Measurements from ENCODE around the gene WIPI1.

Gene WIPI1

DNA sequence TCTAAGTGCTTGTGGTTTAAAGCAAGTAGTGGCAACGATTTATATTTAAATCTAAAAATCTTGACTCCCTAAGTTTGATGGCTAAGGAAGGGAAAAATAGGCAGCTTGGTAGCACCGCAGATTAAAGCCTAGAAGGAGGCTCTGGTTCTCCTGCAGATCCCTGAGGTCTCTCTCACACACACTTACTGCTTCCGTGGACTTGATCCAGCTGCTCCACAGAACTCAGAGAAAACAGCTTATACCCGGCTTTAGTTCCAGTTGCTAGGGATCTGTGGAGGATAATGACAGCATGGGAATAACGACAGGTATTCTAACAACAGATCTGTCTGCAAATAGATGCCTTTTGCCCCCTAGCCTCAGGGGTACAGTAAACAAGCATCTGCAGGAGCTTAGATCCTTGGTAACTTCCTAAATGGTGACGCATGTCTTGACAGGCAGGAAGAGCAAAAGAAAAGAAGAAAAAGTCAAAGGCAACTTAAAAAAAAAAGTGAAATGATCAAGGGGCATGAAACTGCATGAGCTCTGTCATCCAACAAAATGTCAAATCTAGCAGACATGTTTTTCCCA is 4.5 kb downstream of the WIPI1 start:
- no peak overlapping the region for H3K9ac ChIP-seq (ENCODE audit: insufficient read length, low read depth)
- H3K36me3 ChIP-seq (ENCODE audit: insufficient read depth, insufficient read length, low read length) = peaks cover 17% of the 10 kb centered on the region
- DNase-seq (ENCODE audit: low read depth, low spot score) = no peak
- no peaks in the 10 kb centered on the region; the same call in 1 of the 2 replicates for H3K9me3 ChIP-seq (ENCODE audit: insufficient read depth, low read length)
- TF ChIP-seq YY1 (IDR thresholded peaks at IDR 0.05; ENCODE audit: insufficient read depth, insufficient read length) (no peak), ZNF274 (IDR thresholded peaks at IDR 0.05; ENCODE audit: low read depth, low read length) (no peak), SUZ12 (IDR thresholded peaks at IDR 0.05; ENCODE audit: extremely low read depth, insufficient read depth, insufficient read length) (no peak)
- H3K27me3 ChIP-seq (ENCODE audit: insufficient read depth, insufficient read length) = peaks cover 20% of the 10 kb centered on the region
- H3K4me3 ChIP-seq (ENCODE audit: insufficient read length, low read depth) = no peak overlapping the region
- H3K4me1 ChIP-seq (ENCODE audit: insufficient read depth, insufficient read length) = no peaks in the 10 kb centered on the region

DNA sequence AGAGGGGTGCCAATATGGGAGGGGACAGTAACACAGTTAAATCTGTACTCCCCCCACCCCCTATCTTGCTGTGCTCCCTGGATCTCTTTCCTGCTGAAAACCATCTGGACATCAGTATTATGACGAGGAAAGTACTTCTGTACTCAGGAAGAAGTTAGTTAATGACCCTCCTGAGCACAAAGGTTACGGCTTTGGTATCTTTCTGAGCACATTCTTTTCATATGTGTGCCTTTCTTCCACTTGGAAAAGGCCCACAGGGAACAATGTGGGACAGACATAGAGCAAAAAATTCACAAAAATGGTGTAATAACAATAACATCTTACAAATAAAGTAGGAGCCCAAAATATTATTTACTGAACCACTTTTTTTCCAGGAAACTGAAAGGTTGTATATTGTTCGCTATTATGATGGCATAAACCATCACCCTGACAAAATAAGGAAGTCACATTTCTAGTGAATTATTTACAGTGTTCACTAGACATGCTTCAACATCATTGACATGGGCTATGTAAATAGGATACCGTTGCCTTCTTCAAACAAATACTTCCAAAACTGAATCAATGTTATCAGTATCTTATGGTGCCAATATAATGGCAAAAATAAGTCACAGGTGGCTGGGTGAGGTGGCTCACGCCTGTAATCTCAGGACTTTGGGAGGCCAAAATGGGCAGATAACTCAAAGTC is 5.5 kb downstream of the WIPI1 start:
- H3K36me3 ChIP-seq (ENCODE audit: insufficient read depth, insufficient read length, low read length) = peaks cover 17% of the 10 kb centered on the region
- no peaks in the 10 kb centered on the region; the same call in 1 of the 2 replicates for H3K9me3 ChIP-seq (ENCODE audit: insufficient read depth, low read length)

DNA sequence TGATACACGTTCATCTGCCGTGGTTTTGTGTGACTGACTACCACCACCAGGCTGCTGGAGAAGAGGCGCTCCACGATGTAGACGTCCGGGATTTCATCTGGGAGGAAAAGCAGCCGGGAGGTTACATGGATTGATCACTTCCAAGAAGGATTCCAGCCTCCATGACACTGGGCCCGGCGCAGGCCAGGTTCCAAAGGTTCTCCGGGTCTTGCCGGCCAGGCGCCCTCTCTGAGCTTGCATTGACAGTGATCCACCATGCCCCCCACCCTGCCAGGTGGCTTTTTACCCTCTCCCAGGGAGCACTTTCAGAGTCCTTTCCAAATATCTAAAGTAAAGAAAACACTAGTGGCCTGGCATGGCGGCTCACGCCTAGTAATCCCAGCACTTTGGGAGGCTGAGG is 6.5 kb downstream of the WIPI1 start:
- Histone ChIP-seq H3K9ac (ENCODE audit: insufficient read length, low read depth) (no peak overlapping the region), H3K4me3 (ENCODE audit: insufficient read length, low read depth) (no peak overlapping the region), H3K36me3 (ENCODE audit: insufficient read depth, insufficient read length, low read length) (peaks cover 17% of the 10 kb centered on the region), H3K4me1 (ENCODE audit: insufficient read depth, insufficient read length) (no peaks in the 10 kb centered on the region), H3K27me3 (ENCODE audit: insufficient read depth, insufficient read length) (peaks cover 12% of the 10 kb centered on the region), H3K9me3 (ENCODE audit: insufficient read depth, low read length) (no peaks in the 10 kb centered on the region; the same call in 1 of the 2 replicates)
- DNase-seq (ENCODE audit: low read depth, low spot score) = no peak
- TF ChIP-seq ZNF274 (IDR thresholded peaks at IDR 0.05; ENCODE audit: low read depth, low read length) (no peak), YY1 (IDR thresholded peaks at IDR 0.05; ENCODE audit: insufficient read depth, insufficient read length) (no peak), SUZ12 (IDR thresholded peaks at IDR 0.05; ENCODE audit: extremely low read depth, insufficient read depth, insufficient read length) (no peak)

More for the DNA sequence above, 5.5 kb downstream of the WIPI1 start:
- no peaks in the 10 kb centered on the region for H3K4me1 ChIP-seq (ENCODE audit: insufficient read depth, insufficient read length)
- H3K9ac ChIP-seq (ENCODE audit: insufficient read length, low read depth) = no peak overlapping the region
- H3K4me3 ChIP-seq (ENCODE audit: insufficient read length, low read depth) = no peak overlapping the region
- TF ChIP-seq ZNF274 (IDR thresholded peaks at IDR 0.05; ENCODE audit: low read depth, low read length) (no peak), SUZ12 (IDR thresholded peaks at IDR 0.05; ENCODE audit: extremely low read depth, insufficient read depth, insufficient read length) (no peak), YY1 (IDR thresholded peaks at IDR 0.05; ENCODE audit: insufficient read depth, insufficient read length) (no peak)
- DNase-seq (ENCODE audit: low read depth, low spot score) = no peak
- H3K27me3 ChIP-seq (ENCODE audit: insufficient read depth, insufficient read length) = peaks cover 20% of the 10 kb centered on the region

- Histone ChIP-seq H3K36me3 (ENCODE audit: insufficient read depth, insufficient read length, low read length) (peaks cover 17% of the 10 kb centered on the region), H3K9ac (ENCODE audit: insufficient read length, low read depth) (no peak overlapping the region), H3K4me3 (ENCODE audit: insufficient read length, low read depth) (no peak overlapping the region), H3K9me3 (ENCODE audit: insufficient read depth, low read length) (no peaks in the 10 kb centered on the region; the same call in 1 of the 2 replicates), H3K27me3 (ENCODE audit: insufficient read depth, insufficient read length) (peaks cover 8% of the 10 kb centered on the region), H3K4me1 (ENCODE audit: insufficient read depth, insufficient read length) (no peaks in the 10 kb centered on the region)
- no peak for TF ChIP-seq YY1 (IDR thresholded peaks at IDR 0.05; ENCODE audit: insufficient read depth, insufficient read length)
- no peak for TF ChIP-seq ZNF274 (IDR thresholded peaks at IDR 0.05; ENCODE audit: low read depth, low read length)
- TF ChIP-seq SUZ12 (IDR thresholded peaks at IDR 0.05; ENCODE audit: extremely low read depth, insufficient read depth, insufficient read length) = no peak
- DNase-seq (ENCODE audit: low read depth, low spot score) = no peak
Observed at GRCh38 chr17:68450391-68450790, 6.9 kb downstream of the WIPI1 start.

GRCh38 chr17:68449021-68449739 is 8.1 kb downstream of the WIPI1 start:
- Histone ChIP-seq H3K4me1 (ENCODE audit: insufficient read depth, insufficient read length) (no peaks in the 10 kb centered on the region), H3K9ac (ENCODE audit: insufficient read length, low read depth) (no peak overlapping the region), H3K4me3 (ENCODE audit: insufficient read length, low read depth) (no peak overlapping the region), H3K27me3 (ENCODE audit: insufficient read depth, insufficient read length) (no peaks in the 10 kb centered on the region), H3K36me3 (ENCODE audit: insufficient read depth, insufficient read length, low read length) (peaks cover 17% of the 10 kb centered on the region), H3K9me3 (ENCODE audit: insufficient read depth, low read length) (no peaks in the 10 kb centered on the region; the same call in 1 of the 2 replicates)
- TF ChIP-seq ZNF274 (IDR thresholded peaks at IDR 0.05; ENCODE audit: low read depth, low read length) (no peak), YY1 (IDR thresholded peaks at IDR 0.05; ENCODE audit: insufficient read depth, insufficient read length) (no peak), SUZ12 (IDR thresholded peaks at IDR 0.05; ENCODE audit: extremely low read depth, insufficient read depth, insufficient read length) (no peak)
- no peak for DNase-seq (ENCODE audit: low read depth, low spot score)

DNA sequence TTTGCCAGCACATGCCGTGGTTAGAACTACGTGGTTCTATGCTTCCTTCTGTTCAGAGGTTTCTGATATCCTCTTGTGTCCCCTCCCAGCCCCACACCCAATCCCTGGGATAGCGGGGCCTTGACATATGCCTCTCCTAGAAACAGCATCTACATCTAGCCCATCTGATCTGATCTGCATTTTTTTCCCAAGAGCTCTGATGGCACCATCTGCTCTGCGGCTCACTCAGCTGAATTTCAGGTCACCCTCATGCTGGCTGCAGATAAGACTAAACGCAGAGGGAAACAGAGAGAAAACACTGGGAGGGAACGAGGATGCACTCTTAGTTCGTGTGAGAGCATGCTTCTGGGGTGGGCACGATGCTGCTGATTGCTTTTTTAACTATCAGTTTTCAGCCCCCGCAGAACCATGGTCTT is 10.7 kb downstream of the WIPI1 start:
- H3K4me1 ChIP-seq (ENCODE audit: insufficient read depth, insufficient read length) = no peaks in the 10 kb centered on the region
- no peak overlapping the region for H3K9ac ChIP-seq (ENCODE audit: insufficient read length, low read depth)
- H3K9me3 ChIP-seq (ENCODE audit: insufficient read depth, low read length) = no peaks in the 10 kb centered on the region; the same call in 1 of the 2 replicates
- no peaks in the 10 kb centered on the region for H3K27me3 ChIP-seq (ENCODE audit: insufficient read depth, insufficient read length)
- TF ChIP-seq SUZ12 (IDR thresholded peaks at IDR 0.05; ENCODE audit: extremely low read depth, insufficient read depth, insufficient read length) = no peak
- TF ChIP-seq ZNF274 (IDR thresholded peaks at IDR 0.05; ENCODE audit: low read depth, low read length) = no peak
- TF ChIP-seq YY1 (IDR thresholded peaks at IDR 0.05; ENCODE audit: insufficient read depth, insufficient read length) = no peak
- DNase-seq (ENCODE audit: low read depth, low spot score) = no peak
- no peak overlapping the region for H3K4me3 ChIP-seq (ENCODE audit: insufficient read length, low read depth)
- peaks cover 20% of the 10 kb centered on the region for H3K36me3 ChIP-seq (ENCODE audit: insufficient read depth, insufficient read length, low read length)

DNA sequence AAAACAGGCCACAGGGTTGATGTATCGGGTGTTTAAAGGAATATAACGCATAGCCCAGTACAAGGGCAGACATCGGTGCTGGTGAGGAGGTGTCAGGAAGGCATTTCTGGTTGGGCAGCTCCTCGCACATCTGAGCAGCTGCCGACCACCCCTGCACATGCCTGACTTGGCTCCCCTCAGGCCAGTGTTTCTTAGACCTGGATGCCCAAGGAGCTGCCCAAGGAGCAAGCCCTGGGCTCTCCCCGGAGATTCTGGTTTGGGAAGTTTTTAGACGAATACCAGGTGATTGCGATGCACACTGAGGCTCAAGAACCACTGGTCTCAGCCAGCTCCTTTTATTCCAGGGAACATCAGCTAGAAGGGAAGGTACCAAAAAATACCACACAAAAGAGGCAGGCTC is 11.6 kb downstream of the WIPI1 start:
- no peak for TF ChIP-seq ZNF274 (IDR thresholded peaks at IDR 0.05; ENCODE audit: low read depth, low read length)
- no peak for TF ChIP-seq YY1 (IDR thresholded peaks at IDR 0.05; ENCODE audit: insufficient read depth, insufficient read length)
- TF ChIP-seq SUZ12 (IDR thresholded peaks at IDR 0.05; ENCODE audit: extremely low read depth, insufficient read depth, insufficient read length) = no peak
- no peaks in the 10 kb centered on the region for H3K27me3 ChIP-seq (ENCODE audit: insufficient read depth, insufficient read length)
- H3K36me3 ChIP-seq (ENCODE audit: insufficient read depth, insufficient read length, low read length) = peaks cover 18% of the 10 kb centered on the region
- H3K4me3 ChIP-seq (ENCODE audit: insufficient read length, low read depth) = no peak overlapping the region
- no peak for DNase-seq (ENCODE audit: low read depth, low spot score)
- H3K9ac ChIP-seq (ENCODE audit: insufficient read length, low read depth) = no peak overlapping the region
- no peaks in the 10 kb centered on the region for H3K4me1 ChIP-seq (ENCODE audit: insufficient read depth, insufficient read length)
- H3K9me3 ChIP-seq (ENCODE audit: insufficient read depth, low read length) = no peaks in the 10 kb centered on the region; the same call in 1 of the 2 replicates
